CD14-positive monocyte (primary cell): ENCODE measurements around the gene SLC26A9. TPM values are rescaled to one million over a fixed set of nuclear protein-coding genes. Genes with fewer than 3 reads are reported as not detected.

Experiments
- DNase-seq, 3 donors: peaks; one replicate each; pipeline ENCODE4 v3.0.0-alpha.2; 2011 to 2022
- H2AFZ ChIP-seq: 2 replicates; pipeline ENCODE4 v1.6.0; 2012; ENCODE audit warnings: mild to moderate bottlenecking, low read depth, low read length, inconsistent platforms; ENCODE audit not compliant: insufficient read depth, poor library complexity, severe bottlenecking
- H3K27ac ChIP-seq, 2 donors: 1 replicate in 1 of 2; 2 replicates in 1 of 2; pipeline ENCODE4 v1.5.1; 2012 to 2013; ENCODE audit warnings: low read length in 2 of 2, control low read depth in 1 of 2, inconsistent platforms in 1 of 2, low read depth in 1 of 2, mild to moderate bottlenecking in 1 of 2
- H3K27me3 ChIP-seq, 2 donors: one replicate each; pipeline versions ENCODE4 v1.6.0 to v1.6.1; 2011 to 2013; ENCODE audit warnings: low read length in 2 of 2; ENCODE audit not compliant: control insufficient read depth in 2 of 2, insufficient read depth in 2 of 2
- H3K36me3 ChIP-seq, 2 donors: replicated peaks in 1 of 2; 1 replicate in 1 of 2; 2 replicates in 1 of 2; pipeline versions ENCODE4 v1.5.1 to v1.6.1; 2012 to 2013; ENCODE audit warnings: low read length in 2 of 2, control low read depth in 1 of 2, inconsistent platforms in 1 of 2, mild to moderate bottlenecking in 1 of 2; ENCODE audit not compliant: insufficient read depth in 2 of 2, control insufficient read depth in 1 of 2
- H3K4me1 ChIP-seq, 2 donors: 1 replicate in 1 of 2; 2 replicates in 1 of 2; pipeline versions ENCODE4 v1.5.1 to v1.6.1; 2012 to 2013; ENCODE audit warnings: low read length in 2 of 2, control low read depth in 1 of 2, inconsistent platforms in 1 of 2, mild to moderate bottlenecking in 1 of 2, moderate library complexity in 1 of 2; ENCODE audit not compliant: insufficient read depth in 2 of 2, control insufficient read depth in 1 of 2
- H3K4me2 ChIP-seq: replicated peaks from 2 replicates; pipeline ENCODE3; 2012; ENCODE audit warnings: low read length, moderate library complexity, mild to moderate bottlenecking; ENCODE audit not compliant: poor library complexity, severe bottlenecking; ENCODE audit errors: extremely low read depth
- H3K4me3 ChIP-seq, 3 experiments: fragments of 200-600 bp in 1 of 3; sonication (generic) in 1 of 3; replicated peaks in 1 of 3; 1 replicate in 2 of 3; 2 replicates in 1 of 3; pipeline ENCODE4 v1.5.1; 2011 to 2013; ENCODE audit warnings: low read length in 3 of 3, mild to moderate bottlenecking in 3 of 3, control low read depth in 2 of 3, low read depth in 2 of 3, inconsistent platforms in 1 of 3, moderate library complexity in 1 of 3
- H3K79me2 ChIP-seq: 2 replicates; pipeline ENCODE4 v1.6.0; 2012; ENCODE audit warnings: mild to moderate bottlenecking, control low read depth, inconsistent platforms, low read length, moderate library complexity; ENCODE audit not compliant: insufficient read depth
- H3K9ac ChIP-seq: 2 replicates; pipeline ENCODE4 v1.6.0; 2017; ENCODE audit warnings: low read length, mild to moderate bottlenecking; ENCODE audit not compliant: insufficient read depth, poor library complexity, severe bottlenecking
- H3K9me3 ChIP-seq, 2 donors: replicated peaks in 1 of 2; 1 replicate in 1 of 2; 2 replicates in 1 of 2; pipeline versions ENCODE4 v1.5.1 to v1.6.1; 2012 to 2013; ENCODE audit warnings: low read length in 2 of 2, control low read depth in 1 of 2; ENCODE audit not compliant: control insufficient read depth in 1 of 2, insufficient read depth in 1 of 2
- H4K20me1 ChIP-seq: 2 replicates; pipeline ENCODE4 v1.6.0; 2012; ENCODE audit warnings: mild to moderate bottlenecking, low read length, control low read depth, moderate library complexity; ENCODE audit not compliant: insufficient read depth
- H3K27ac Mint-ChIP-seq, 7 donors: one replicate each; pipeline ENCODE4 v1.8.0; 2020; ENCODE audit warnings: mild to moderate bottlenecking in 7 of 7, mixed read lengths in 7 of 7, moderate library complexity in 6 of 7, inconsistent platforms in 2 of 7
- H3K27me3 Mint-ChIP-seq, 3 donors: one replicate each; pipeline ENCODE4 v1.8.0; 2021 to 2022; ENCODE audit warnings: low read depth in 3 of 3, mild to moderate bottlenecking in 3 of 3, mixed read lengths in 3 of 3, moderate library complexity in 3 of 3, inconsistent platforms in 1 of 3
- H3K36me3 Mint-ChIP-seq, 2 donors: one replicate each; pipeline ENCODE4 v1.8.0; 2020; ENCODE audit warnings: mixed read lengths in 2 of 2, inconsistent platforms in 1 of 2, mild to moderate bottlenecking in 1 of 2
- H3K4me1 Mint-ChIP-seq: one replicate; pipeline ENCODE4 v1.8.0; 2020; ENCODE audit warnings: mild to moderate bottlenecking, mixed read lengths
- H3K4me3 Mint-ChIP-seq, 2 donors: one replicate each; pipeline ENCODE4 v1.8.0; 2020; ENCODE audit warnings: mild to moderate bottlenecking in 2 of 2, mixed read lengths in 2 of 2, moderate library complexity in 1 of 2
- H3K9me3 Mint-ChIP-seq, 7 donors: one replicate each; pipeline ENCODE4 v1.8.0; 2020 to 2022; ENCODE audit warnings: mixed read lengths in 7 of 7, mild to moderate bottlenecking in 6 of 7, moderate library complexity in 6 of 7, inconsistent platforms in 2 of 7
- CTCF ChIP-seq: fragments of 200-600 bp; IDR thresholded peaks from one replicate; pipeline ENCODE4 v1.8.0; 2022; ENCODE audit warnings: antibody characterized with exemption, mild to moderate bottlenecking
- WGBS: methylation state at CpG from one replicate; pipeline ENCODE4 v1.1.5; 2013; ENCODE audit warnings: missing lambda C conversion rate; ENCODE audit not compliant: insufficient coverage; 5-methylcytosine and 5-hydroxymethylcytosine counted together
- intact Hi-C, 2 donors: fragments of 100-400 bp; cut with micrococcal nuclease; formaldehyde crosslinking; loops; one replicate each; pipeline versions ENCODE4 v1.15.0 to v1.15.1; 2023
- polyA plus RNA-seq, 3 donors: library from polyadenylated mRNA; depleted of rRNA in 1 of 3; unstranded in 2 of 3; stranded (reverse) in 1 of 3; fragments of 300-500 nt in 2 of 3; fragments of >200 nt in 1 of 3; fragmentation: Illumina TruSeq in 2 of 3; gene quantifications; 1 replicate in 2 of 3; 2 replicates in 1 of 3; pipeline ENCODE4 v1.2.3, GENCODE V29; 2012 to 2021

SLC26A9 gene
- polyA plus RNA-seq, 3 donors, result 0.04 TPM; not detected in 2

DNA sequence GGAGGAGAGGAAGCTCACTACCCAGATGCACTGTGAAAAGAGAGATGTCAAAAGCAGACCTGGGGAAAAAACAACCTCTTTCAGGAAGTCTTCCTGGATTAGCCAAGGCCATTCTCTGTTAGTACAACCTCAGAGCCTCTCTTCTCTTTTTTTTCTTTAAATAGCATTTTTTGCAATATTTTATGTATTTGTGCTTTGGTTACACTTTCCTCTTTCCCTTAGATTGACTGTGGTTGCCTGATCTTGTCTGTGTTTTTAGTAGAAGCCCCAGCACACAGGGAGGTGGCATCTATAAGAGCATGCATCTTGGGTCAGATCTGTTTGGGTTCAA lies 18.8 kb downstream of the SLC26A9 start:
- no peaks in the 10 kb centered on the region for H3K79me2 ChIP-seq
- H3K9me3 Mint-ChIP-seq, result no peaks in the 10 kb centered on the region
- H2AFZ ChIP-seq, result no peak overlapping the region
- no peaks in the 10 kb centered on the region for H3K9me3 ChIP-seq
- no peaks in the 10 kb centered on the region for H3K27me3 ChIP-seq
- H3K27ac Mint-ChIP-seq, result peak overlapping the region in 2 of 7 donors; percentile 81 to 87
- no peaks in the 10 kb centered on the region for H4K20me1 ChIP-seq
- no peak overlapping the region for H3K4me3 Mint-ChIP-seq
- H3K36me3 Mint-ChIP-seq, result no peaks in the 10 kb centered on the region
- peaks cover 36% of the 10 kb centered on the region for H3K4me1 Mint-ChIP-seq
- TF ChIP-seq CTCF, result no peak
- DNase-seq, result peak in 1 of 3 donors; percentile 18
- intact Hi-C loops, result no loop called here
- H3K9ac ChIP-seq, result peak overlapping the region; percentile 16
- H3K36me3 ChIP-seq, result no peaks in the 10 kb centered on the region
- H3K27ac ChIP-seq, result peak overlapping the region in 1 of 2 donors; percentile 57
- no peak overlapping the region for H3K4me3 ChIP-seq
- no peak overlapping the region for H3K4me2 ChIP-seq
- H3K27me3 Mint-ChIP-seq, result peaks cover 0 to 3% (median 3%) of the 10 kb centered on the region in 3 donors
- peaks cover 13 to 54% of the 10 kb centered on the region in 2 donors for H3K4me1 ChIP-seq

DNA sequence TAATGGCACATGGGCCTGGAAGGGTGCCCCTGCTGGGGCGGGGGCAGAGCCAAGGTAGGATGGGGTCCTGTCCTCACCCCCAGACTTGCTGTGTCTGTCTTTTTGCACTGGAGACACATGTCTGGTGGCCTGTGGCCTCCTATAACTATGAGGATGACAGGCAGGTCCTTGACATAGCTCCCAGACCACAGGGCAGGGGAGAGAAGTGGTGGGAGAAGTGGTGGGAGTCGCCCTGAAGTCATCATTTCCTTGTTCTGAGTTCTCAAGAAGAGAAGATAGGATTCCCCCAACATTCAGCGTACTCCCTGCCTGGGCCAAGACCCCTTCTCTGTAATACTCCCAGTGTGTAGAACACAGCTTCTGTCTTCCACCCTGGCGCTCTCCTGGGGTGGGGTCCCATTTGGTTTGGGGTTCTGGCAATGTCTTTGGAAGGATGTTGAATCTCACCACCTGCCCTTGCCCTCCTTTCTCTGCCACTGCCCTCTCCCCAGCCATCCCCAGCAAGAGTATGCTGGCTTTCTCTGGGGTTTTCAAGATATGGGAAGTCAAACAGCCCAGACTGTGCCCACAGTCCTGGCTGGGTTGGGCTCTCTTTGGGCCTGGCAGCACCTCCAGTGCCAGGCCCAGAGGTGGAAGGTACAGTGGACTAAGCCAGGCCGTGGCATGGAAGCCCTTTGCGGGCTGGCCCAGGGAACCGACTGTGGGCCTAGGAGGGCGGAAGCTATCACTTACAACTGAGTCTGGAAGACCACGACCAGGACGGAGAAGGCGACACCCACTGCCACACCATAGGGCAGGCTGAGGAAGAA lies 19.4 kb downstream of the SLC26A9 start:
- Histone ChIP-seq H3K4me3 (no peak overlapping the region), H3K9ac (no peak overlapping the region), H3K27me3 (no peaks in the 10 kb centered on the region), H4K20me1 (no peaks in the 10 kb centered on the region), H3K27ac (peak overlapping the region in 1 of 2 donors; percentile 57), H3K79me2 (no peaks in the 10 kb centered on the region), H3K4me2 (no peak overlapping the region), H3K4me1 (peaks cover 13 to 49% of the 10 kb centered on the region in 2 donors), H3K36me3 (no peaks in the 10 kb centered on the region), H2AFZ (no peak overlapping the region), H3K9me3 (no peaks in the 10 kb centered on the region)
- TF ChIP-seq CTCF, result no peak
- H3K4me1 Mint-ChIP-seq, result peaks cover 36% of the 10 kb centered on the region
- no peak overlapping the region for H3K4me3 Mint-ChIP-seq
- peak overlapping the region in 4 of 7 donors; percentile 12 to 87 (median 83) for H3K27ac Mint-ChIP-seq
- DNase-seq, result no peak
- peaks cover 0 to 5% (median 3%) of the 10 kb centered on the region in 3 donors for H3K27me3 Mint-ChIP-seq
- intact Hi-C loops, result no loop called here
- WGBS, result 88% methylated on average over 1 of the region's 11 CpGs
- H3K36me3 Mint-ChIP-seq, result no peaks in the 10 kb centered on the region
- H3K9me3 Mint-ChIP-seq, result no peaks in the 10 kb centered on the region
